Right atrium auricular region (tissue), 2 donors: ENCODE measurements around the gene DNAH3. TPM values are rescaled to one million over a fixed set of nuclear protein-coding genes. Genes with fewer than 3 reads are reported as not detected.
"Not testable (repeated sequence)": the region's sequence is repeated elsewhere in the genome, so short reads cannot be mapped to it uniquely, and the experiment has no call there.

Experiments
- DNase-seq: peaks from one replicate; pipeline ENCODE4 v3.0.0-alpha.2; 2019; ENCODE audit warnings: low spot score
- H3K27ac ChIP-seq, 2 donors: fragments of 200-600 bp; sonication (generic); 1 replicate in 1 of 2; 2 replicates in 1 of 2; pipeline ENCODE4 v1.5.1; 2016 to 2019
- H3K27me3 ChIP-seq, 2 donors: fragments of 200-600 bp; sonication (generic); one replicate each; pipeline versions ENCODE4 v1.5.1 to v1.6.0; 2017 to 2019
- H3K36me3 ChIP-seq: fragments of 200-600 bp; sonication (generic); one replicate; pipeline ENCODE4 v1.5.1; 2016
- H3K4me1 ChIP-seq, 2 donors: fragments of 200-600 bp; sonication (generic); one replicate each; pipeline versions ENCODE4 v1.5.1 to v1.6.0; 2017 to 2019
- H3K4me3 ChIP-seq, 2 donors: fragments of 200-600 bp; sonication (generic); 1 replicate in 1 of 2; 2 replicates in 1 of 2; pipeline ENCODE4 v1.5.1; 2017 to 2019; ENCODE audit warnings: mild to moderate bottlenecking in 1 of 2, moderate library complexity in 1 of 2
- H3K9me3 ChIP-seq, 2 donors: fragments of 200-600 bp; sonication (generic); one replicate each; pipeline ENCODE4 v1.5.1; 2019
- CTCF ChIP-seq, 2 donors: fragments of 200-600 bp; sonication (generic); IDR thresholded peaks; one replicate each; pipeline ENCODE4 v1.5.1; 2019; ENCODE audit warnings: antibody characterized with exemption in 2 of 2
- total RNA-seq, 2 donors: library from RNA; depleted of rRNA; stranded (reverse); fragments of >200 nt; gene quantifications; one replicate each; pipeline ENCODE4 v1.1.0, GENCODE V29; 2016

The DNAH3 gene
- total RNA-seq, 2 donors from 2014 or later = 0.20 TPM; not detected in 1

GRCh38 chr16:21064203-21064602, 86.4 kb downstream of the DNAH3 start:
- H3K4me1 ChIP-seq = no peaks in the 10 kb centered on the region
- DNase-seq = no peak
- no peaks in the 10 kb centered on the region for H3K27me3 ChIP-seq
- peaks cover 0 to 3% of the 10 kb centered on the region in 2 donors for H3K9me3 ChIP-seq
- H3K4me3 ChIP-seq = no peak overlapping the region
- no peak overlapping the region for H3K27ac ChIP-seq
- H3K36me3 ChIP-seq = no peaks in the 10 kb centered on the region
- TF ChIP-seq CTCF (IDR thresholded peaks at IDR 0.05) = no peak

- DNase-seq, H3K9me3 ChIP-seq, H3K4me3 ChIP-seq, H3K36me3 ChIP-seq, H3K27me3 ChIP-seq, H3K27ac ChIP-seq, H3K4me1 ChIP-seq: not testable (repeated sequence)
These were observed 87.3 kb downstream of the DNAH3 start for GRCh38 chr16:21063314-21063713.

- Histone ChIP-seq H3K4me1 (no peaks in the 10 kb centered on the region), H3K27me3 (no peaks in the 10 kb centered on the region), H3K4me3 (no peak overlapping the region), H3K9me3 (peaks cover 0 to 3% of the 10 kb centered on the region in 2 donors), H3K36me3 (no peaks in the 10 kb centered on the region), H3K27ac (no peak overlapping the region)
- TF ChIP-seq CTCF (IDR thresholded peaks at IDR 0.05) = no peak
- no peak for DNase-seq
These were observed 90.6 kb downstream of the DNAH3 start for GRCh38 chr16:21060027-21060510.

- no peaks in the 10 kb centered on the region for H3K4me1 ChIP-seq
- H3K4me3 ChIP-seq = no peak overlapping the region
- no peak for DNase-seq
- no peak overlapping the region for H3K27ac ChIP-seq
- H3K36me3 ChIP-seq = no peaks in the 10 kb centered on the region
- H3K9me3 ChIP-seq = no peaks in the 10 kb centered on the region
- H3K27me3 ChIP-seq = no peaks in the 10 kb centered on the region
- no peak for TF ChIP-seq CTCF (IDR thresholded peaks at IDR 0.05)
These were observed 92.8 kb downstream of the DNAH3 start for GRCh38 chr16:21057875-21058274.

GRCh38 chr16:21056396-21056795, 94.2 kb downstream of the DNAH3 start:
- H3K4me1 ChIP-seq = no peaks in the 10 kb centered on the region
- H3K9me3 ChIP-seq = no peaks in the 10 kb centered on the region
- no peak for TF ChIP-seq CTCF (IDR thresholded peaks at IDR 0.05)
- H3K4me3 ChIP-seq = no peak overlapping the region
- H3K27ac ChIP-seq = no peak overlapping the region
- no peaks in the 10 kb centered on the region for H3K36me3 ChIP-seq
- no peak for DNase-seq
- H3K27me3 ChIP-seq = no peaks in the 10 kb centered on the region

- not testable (repeated sequence) for H3K27ac ChIP-seq, H3K36me3 ChIP-seq, H3K4me1 ChIP-seq, H3K27me3 ChIP-seq, DNase-seq, H3K4me3 ChIP-seq, H3K9me3 ChIP-seq
These were observed 94.9 kb downstream of the DNAH3 start for GRCh38 chr16:21055738-21056137.

- Histone ChIP-seq H3K27ac (no peak overlapping the region), H3K4me3 (no peak overlapping the region), H3K4me1 (no peaks in the 10 kb centered on the region), H3K27me3 (no peaks in the 10 kb centered on the region), H3K36me3 (no peaks in the 10 kb centered on the region), H3K9me3 (no peaks in the 10 kb centered on the region)
- TF ChIP-seq CTCF (IDR thresholded peaks at IDR 0.05) = no peak
- DNase-seq = no peak
These were observed 97.1 kb downstream of the DNAH3 start for GRCh38 chr16:21053590-21053989.

GRCh38 chr16:21048091-21048912, 102.3 kb downstream of the DNAH3 start:
- DNase-seq, H3K36me3 ChIP-seq, H3K4me3 ChIP-seq, H3K27ac ChIP-seq, H3K9me3 ChIP-seq, H3K27me3 ChIP-seq, H3K4me1 ChIP-seq: not testable (repeated sequence)
